SHP77 treated with DMSO at 0.1 percent for 48 hours (cell line): ENCODE results near the gene TUSC2.
"Not testable (repeated sequence)": the region's sequence is repeated elsewhere in the genome, so short reads cannot be mapped to it uniquely, and the experiment has no call there.

Experiments
- DNase-seq: peaks from one replicate; lab custom pipeline; 2025; lab: John Stamatoyannopoulos, UW

Gene TUSC2

DNA sequence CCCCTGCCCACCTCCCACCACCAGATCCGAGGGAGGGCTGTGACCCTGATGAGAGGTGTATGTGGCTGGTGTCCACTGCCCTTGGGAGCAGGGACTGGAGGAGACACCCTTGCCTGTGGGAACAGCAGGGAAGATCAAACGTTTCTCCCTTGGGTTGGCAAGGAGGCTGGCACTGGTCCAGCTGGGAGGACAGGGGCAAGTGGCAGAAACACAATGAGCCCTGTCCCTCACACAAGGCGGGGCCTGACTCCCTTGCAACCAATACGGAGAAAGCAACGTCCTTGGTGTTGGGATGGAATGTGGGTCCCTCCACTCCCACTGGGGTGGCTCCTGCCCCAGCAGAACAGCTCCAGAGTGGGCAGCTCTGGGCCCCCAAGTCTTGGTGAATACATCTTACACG is 10.7 kb downstream of the TUSC2 start:
- no peak for DNase-seq

DNA sequence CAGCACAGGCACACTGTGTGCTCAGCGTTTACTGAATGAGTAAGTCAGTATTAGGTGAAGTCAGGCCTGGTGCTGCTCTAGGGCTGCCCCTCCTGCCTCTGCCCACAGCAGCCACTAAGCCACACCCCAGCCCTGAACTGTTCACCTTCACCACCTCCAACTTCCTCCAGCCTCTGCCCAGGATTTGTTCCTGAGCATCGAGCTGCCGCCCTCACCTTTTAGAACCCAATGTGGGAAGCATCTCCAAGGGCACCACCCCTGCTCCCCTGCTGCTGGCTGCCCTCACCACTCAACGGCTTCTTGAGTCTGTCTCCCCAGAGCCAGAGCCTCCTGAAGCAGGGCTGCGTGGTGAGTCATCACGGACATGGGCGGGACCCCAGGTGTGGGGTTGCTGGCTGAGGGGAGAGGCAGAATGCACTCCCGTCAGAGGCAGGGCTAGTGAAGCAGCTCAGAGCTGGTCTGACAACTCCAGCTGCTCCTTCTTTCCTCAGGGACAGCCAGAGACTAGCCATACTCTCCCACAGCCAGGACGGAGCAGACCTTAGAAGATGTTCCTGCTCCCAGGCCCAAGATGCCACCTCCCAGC is 11.3 kb downstream of the TUSC2 start:
- no peak for DNase-seq

DNA sequence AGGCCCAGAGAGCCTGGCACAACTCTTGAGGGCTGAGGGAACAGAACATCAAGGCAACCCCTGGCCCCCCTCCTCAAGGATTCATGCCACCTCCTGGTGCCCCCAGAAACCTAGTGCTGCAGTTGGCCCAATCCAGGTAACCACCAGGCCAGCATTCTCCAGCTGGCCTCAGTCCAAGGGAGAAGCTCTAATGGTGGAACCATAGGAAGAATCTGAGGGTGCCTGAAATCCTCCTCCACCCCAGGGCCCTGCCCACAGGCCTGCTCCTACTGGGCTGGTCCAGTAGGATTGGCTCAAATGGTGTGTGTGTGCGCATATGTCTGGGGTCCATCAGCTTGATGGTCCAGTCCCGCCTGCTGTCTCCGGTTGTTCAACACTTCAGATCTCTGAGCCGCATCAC is 13.2 kb downstream of the TUSC2 start:
- DNase-seq, result no peak

DNA sequence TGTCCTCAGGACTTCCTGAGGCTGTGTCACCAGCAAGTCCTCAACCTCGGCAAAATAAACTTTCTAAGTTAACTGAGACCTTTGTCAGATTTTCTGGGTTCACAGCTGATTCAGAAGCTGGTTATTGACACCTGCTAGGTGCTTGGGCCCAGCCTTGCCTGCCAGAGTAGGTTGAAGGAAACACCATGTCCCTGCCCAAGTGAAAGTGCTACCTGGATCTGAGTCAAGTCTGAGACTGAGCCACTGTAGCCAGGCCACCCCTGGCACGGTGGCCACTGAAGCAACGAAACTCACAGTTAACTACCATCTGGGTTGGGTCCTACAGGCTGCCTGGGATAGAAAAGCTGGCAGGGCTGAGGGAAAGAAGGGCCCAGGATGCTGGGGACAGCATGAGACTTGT is 13.7 kb downstream of the TUSC2 start:
- no peak for DNase-seq

DNA sequence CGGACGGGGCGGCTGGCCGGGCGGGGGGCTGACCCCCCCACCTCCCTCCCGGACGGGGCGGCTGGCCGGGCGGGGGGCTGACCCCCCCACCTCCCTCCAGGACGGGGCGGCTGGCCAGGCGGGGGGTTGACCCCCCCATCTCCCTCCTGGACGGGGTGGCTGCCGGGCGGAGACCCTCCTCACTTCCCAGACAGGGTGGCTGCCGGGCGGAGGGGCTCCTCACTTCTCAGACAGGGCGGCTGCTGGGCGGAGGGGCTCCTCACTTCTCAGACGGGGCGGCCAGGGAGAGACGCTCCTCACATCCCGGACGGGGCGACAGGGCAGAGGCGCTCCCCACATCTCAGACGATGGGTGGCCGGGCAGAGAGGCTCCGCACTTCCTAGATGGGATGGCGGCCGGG is 16.0 kb downstream of the TUSC2 start:
- DNase-seq, result not testable (repeated sequence)

DNA sequence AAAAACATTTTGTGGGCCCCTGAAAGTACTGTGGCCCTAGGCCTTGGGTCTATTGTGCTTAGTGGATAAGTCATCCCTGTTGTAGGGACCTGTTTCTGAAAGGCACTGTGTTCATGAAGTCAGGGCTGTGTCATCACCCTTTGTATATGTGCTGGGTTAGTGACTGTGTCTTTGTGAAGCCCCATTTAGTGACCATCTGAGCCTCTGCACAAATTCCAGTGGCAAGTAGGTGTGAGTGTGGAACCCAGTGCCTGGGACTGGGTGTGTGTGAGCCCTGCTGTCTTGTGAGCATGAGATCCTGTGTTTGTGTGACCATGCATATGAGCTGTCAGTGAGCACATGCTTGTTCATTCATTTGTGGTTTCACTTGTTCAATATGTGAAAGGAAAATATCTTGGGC is 23.4 kb downstream of the TUSC2 start:
- no peak for DNase-seq

DNA sequence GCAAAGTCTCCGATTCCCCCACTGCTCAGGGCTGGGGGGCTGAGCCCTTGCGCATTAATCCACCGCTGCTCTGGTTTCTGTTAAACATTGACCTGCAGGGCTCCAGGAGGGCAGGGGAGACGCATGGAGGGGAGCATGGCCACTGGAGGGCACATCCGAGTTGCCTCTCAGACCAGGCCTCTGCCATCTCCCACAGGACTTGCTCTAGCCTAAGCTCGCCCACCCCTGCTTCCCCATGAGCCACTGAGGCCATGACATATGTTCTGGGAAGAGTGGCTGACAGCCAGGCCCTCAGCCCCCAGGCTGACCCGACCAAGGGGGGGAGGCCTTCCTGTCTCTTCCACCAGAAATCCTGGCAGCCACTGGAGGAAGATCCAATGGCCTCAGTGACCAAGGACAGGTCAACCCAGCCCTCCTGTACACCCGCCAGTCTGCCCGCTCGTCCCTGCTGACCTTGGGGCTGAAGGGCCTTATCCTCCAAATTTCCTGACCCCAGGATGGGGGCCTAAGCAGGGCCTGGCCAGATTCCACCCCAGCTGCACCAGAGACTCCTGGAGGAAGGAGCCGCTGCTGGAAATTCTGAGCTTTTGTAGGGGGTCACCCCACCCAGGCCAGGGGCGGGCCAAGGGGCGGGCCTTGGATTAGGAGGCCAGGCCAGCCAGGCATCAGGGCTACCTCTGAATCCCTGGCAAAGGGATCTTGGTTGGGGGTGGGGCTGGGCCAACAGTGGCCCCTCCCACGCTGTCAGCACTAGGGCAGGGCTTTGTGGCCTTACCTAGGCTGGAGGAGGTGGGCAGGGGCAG is 24.8 kb downstream of the TUSC2 start, which contains the start of gene HYAL1:
Gene HYAL1, minus strand, starts transcription at position 562 of the 803 bp plus-strand sequence. CDS start 618 bp downstream, outside the sequence.
- no peak for DNase-seq

DNA sequence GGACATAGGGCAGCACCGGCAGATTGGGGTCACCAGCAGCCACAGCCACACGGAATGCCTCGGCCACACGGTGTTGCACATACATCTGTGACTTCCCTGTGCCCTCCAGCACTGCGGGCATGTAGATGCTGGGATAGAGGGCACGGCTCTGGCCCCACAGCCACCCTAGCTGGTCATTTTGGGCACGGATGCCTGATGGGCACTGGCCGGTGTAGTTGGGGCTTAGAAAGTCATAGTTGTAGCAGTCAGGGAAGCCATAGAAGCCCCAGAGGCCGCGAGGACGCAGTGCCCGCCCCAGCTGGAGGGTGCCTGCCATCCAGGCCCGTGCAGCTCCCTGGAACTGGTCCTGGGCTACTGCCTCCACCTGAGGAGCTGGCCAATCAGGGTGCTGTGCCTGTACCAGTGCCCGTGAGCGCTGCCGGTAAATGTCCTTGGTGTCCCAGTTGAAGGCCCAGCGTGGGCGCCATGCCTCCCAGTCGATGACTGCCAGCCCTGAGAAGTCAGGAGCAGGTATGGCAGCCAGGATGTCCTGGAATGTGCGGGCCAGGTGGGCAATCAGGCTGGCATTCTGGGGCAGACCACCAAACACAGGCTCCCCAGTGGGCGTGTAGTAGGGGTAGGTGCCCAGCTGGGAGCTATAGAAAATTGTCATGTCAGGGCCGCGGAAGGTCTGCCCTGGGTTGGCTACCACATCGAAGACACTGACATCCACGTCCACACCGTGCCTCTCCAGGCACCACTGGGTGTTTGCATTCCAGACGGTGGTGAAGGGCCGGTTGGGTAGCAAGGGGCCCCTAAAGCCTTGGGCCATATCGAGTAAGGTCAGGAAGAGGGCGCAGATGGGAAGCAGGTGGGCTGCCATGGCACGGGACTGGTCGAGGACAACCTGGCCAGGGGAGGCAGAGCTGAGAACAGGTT is 25.7 kb downstream of the TUSC2 start:
- DNase-seq, result no peak

DNA sequence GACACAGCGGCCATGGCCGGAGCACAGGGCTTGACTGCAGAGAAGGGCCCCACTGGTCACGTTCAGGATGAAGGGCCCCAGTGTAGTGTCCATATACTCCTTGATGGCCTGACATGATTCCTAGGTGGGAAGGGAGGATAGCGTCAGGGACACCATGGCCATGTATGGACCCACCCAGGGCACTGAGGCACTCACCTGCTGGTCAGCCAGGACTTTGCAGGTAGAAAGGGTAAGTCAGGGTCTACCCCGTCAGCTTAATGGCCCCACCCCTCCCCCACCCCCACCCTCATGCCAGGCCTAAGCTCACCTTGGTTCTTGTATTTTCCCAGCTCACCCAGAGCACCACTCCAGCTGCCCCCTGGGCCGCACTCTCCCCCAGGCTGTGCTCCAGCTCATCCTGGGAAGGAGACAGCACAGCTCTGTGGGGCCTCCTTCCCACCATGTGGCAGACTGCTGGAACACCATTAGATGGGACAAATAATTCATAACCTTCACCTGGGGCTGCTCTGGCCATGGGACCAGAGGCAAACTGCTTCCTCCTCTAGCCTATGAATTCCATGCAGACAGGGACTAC is 27.3 kb downstream of the TUSC2 start:
- no peak for DNase-seq

DNA sequence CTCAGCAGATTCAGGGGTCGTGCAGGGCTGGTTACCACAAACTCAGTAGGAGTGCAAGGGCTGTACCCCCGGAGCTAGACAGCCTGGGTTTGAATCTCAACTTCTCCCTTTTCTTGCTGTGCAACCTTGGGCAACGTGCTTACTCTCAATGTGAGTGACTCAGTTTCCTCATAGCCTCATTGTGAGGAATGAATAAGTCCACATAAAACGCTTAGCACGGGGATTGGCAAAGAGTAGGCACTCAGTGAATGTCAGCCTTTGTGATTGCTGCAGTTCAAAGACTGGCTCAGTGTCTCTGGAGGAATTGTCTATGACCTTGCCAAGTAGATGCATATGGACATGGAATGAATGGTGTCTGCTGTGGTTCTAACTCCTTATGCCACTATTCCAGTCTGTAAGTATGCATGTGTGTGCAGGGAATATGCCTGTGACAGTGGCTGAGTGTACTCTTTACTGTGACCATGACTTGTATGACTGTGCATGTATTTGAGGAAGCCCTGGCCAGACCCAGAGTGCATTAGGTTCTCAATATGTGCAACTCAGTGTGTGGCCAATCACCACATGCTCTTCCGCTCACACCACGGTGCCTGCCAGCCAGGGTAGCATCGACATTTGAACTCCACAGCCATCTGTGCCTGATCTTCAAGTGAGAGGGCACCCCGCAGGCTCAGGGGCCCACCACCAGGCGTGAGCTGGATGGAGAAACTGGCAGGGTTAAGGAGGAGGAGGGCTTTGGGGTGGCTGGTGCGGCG is 27.9 kb downstream of the TUSC2 start:
- no peak for DNase-seq

DNA sequence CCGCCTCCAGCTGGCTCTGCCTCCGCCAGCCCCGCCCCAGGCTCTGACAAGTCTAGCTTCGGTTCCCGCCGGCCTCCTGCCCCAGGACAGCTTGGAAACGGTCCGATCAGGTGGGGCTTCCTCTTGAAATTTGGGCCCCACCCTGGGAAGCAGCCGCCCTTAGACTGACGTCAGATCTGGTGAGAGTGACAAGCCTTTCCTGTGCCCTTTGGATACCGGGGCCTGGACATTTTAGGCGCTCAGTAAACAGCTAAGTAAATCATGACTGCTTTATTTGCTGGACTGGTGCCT is 28.4 kb downstream of the TUSC2 start:
- no peak for DNase-seq

DNA sequence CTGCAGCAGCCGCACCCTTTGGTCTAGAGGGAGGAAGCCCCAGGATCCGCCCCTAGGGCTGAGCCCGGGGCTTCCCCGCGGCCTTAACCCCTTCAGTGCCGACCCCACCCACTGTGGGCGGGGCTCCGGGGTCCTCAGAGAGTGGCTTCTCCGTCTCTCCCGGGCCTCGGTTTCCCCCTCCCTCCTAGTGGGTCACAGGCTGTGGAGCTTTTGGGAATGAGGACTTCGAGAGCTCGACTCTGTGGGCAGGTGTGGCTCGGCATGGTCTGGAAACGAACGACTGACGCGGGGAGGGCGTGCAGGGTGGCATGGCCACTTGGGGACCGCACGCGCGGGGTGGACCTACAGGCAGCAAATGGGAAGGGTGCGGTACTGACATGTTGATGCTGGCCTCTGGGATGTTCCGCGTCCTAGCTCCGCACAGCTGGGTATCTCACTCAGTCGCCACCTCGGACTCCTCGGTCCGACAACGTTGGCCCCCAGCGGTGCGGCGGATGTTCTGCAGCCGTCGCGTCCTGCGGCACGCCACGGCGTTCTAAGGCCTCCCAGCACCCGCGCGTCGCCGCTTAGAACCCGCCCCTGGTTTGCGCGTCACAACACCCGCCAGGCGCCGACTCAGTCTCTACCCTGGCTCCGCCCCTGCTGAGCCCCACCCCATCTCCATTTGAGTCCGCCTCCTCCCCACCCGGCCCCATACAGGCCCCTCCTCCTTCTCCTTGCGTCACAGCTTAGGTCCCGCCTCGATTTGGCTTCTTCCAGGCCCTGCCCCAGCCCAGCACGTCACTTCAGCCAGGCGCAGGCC is 29.0 kb downstream of the TUSC2 start, which contains the start of the genes HYAL3 and NAA80:
Gene HYAL3, minus strand, starts transcription at position 570 of the 802 bp plus-strand sequence. CDS start 3,803 bp downstream, outside the sequence.
Gene NAA80, minus strand, starts transcription at position 570 of the 802 bp plus-strand sequence. CDS start 1,942 bp downstream, outside the sequence.
- peak; percentile 91 for DNase-seq

DNA sequence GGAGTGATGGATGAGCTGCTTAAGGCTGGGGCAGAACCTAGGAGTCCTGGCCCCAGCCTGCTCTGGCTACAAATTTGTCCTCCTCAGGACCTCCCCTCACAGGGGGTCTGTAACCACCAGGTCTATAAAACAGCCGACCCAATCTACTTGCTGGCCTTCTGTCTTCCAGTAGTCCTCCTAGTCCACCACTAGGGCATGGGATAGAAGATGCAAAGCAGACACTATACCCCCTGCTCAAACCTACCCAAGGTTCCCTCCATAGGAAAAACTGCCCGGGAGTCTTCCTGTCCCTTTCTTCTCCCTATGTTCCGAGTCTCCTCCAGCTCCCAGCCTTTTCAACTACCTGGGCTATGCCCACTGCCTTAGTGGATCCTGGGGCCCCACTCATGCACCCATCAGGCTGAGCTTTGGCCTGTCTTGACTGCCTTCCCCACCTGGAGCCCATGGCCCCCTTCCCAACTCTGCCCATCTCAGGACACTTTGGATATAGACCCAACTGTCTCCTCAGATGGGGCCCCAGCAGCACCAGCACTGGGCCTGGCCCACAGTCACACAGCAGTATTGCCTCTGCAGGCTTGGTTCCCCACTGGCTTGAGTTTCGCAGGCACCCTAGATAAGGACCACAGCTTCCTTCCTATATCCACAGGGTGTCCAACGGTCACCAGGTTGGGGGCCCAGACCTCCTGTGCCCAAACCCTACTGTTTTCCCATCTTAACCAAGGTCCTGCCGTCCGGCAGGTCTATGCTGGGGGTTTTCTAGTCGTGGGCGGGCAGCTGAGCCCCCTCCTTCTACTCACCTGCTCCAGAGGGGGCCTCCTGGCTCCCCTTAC is 29.9 kb downstream of the TUSC2 start:
- DNase-seq, result no peak

DNA sequence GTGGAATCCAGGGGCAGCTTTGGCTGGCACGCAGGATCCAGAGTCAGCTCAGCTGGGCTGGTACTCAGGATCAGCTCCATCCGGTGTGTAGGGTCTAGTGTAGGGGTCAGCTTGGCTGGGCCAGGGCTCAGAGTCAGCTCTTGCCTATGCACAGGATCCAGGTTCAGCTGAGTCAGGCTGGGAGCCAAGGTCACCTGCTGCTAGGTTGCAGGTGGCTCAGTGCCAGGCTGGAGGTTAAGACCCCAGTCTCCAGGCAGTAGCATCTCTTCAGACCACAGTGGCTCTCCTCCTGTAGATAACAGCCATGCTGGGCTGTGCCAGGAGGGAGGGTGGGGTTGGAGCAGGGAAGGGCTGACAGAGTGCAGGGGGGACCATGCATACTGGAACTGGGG is 30.6 kb downstream of the TUSC2 start:
- no peak for DNase-seq

DNA sequence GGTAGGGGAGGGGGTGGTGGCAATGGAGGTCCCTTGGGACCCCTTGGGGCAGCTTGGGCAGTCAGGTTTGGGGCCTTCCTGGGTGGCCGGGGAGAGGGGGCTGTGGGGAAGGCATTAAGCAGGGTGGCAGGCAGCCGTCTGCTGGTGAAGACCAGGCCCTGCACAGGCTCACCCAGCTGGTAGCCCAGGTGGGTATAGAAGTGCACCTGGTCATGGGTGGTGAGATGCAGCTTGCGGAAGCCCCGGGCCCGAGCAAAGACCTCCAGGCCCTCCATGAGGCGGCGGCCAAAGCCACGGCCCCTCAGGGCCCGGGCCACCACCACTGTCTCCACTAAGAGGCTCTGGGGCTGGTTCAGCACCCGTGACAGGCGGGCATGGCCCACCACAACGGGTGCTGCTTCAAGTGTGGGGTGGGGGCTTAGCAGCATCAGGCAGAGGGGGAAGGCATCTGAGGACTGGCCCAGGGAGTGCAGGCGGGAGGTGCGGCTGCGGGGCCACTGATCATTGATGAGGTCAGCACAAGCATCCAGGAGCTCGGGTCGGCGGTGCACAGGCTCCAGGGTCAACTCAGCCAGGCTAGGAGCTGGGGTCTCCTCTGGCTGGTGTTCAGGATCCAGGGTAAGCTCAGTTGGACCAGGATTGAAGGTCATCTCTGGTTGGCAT is 31.2 kb downstream of the TUSC2 start:
- no peak for DNase-seq

DNA sequence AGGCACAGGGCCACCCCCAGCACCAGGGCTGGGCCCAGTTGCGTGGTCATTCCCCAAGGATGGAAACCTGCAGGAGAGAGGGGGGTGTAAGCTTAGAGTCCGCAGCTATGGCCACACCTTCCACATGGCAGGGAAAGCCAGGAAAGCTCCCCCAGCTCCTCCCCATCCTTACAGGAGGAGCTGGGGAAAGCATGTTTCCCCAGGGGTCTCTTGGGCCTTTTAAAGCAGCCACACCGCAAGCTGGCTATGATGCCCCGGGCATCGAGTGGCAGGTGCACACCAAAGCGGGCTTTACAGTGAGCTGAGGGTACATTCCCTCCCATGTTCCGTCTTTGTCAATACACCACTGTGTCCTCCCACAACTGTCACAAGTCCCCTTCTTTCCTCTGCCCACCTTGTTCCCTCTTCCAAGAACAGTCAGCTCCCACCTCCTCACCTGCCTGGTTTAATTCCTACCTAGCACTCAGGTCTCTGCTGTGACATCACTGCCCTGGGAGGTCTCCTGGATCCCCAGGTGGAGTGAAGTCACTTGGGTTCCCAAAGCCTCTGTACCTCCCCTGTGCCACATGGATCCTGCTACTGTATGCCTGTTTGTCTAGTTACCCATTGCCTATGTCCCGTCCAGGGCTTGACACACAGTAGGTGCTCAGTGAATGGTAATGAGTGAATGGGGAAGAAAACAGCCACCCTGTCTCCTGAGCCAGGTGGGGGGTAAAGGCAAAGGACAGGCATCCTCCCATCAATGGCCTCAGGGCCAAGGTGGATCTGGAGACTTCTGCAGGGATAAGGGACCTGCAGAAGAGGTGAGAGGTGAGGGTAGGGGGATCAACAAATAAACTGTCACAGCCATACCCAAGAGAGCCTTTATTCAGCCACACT is 32.2 kb downstream of the TUSC2 start:
- DNase-seq, result no peak

DNA sequence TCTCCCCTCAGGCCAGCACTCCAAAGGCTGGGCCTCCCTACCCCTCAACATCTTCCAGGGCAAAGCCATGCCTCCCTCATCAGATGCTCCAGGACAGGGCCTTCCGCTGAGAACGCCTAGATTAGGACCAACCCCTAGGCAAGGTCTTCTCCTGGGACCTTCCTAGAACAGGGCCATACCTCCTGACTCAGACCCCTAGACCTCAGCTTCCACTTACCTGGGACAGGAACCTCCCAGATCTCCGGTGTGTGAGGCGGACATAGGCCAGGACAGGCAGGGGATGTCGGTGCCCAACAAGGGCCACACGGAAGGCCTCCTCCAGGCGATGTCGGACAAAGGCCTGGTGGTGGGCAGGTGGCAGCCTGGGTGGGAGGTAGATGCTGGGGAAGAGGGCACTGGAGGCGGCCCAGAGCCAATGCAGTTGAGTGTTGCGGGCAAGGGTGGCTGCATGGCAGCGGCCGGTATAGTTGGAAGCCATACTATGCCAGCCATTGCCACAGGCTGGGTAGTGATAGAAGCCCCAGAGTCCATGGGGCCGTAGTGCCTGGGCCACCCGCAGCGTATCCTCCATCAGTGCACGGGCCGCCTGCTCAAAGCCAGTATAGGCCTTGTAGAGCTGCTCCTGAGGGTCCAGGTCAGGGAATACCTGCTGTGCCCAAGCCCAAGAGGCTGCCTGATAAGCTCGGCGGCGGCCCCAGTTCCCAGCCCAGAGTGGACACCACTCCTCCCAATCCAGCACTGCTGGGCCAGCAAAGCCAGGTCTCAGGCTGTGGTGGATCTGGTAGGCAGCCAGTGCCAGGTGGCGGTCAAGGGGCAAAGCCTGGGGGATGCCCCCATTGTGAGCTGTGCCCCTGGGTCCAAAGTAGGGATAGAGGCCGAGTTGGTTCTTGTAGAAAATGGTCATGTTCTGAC is 33.3 kb downstream of the TUSC2 start:
- DNase-seq, result no peak
